Activated CD4-positive, alpha-beta T cell treated with anti-CD3 and anti-CD28 coated beads for 24 hours (primary cell): Measurements from ENCODE around the gene NDUFS7.
"Not testable (repeated sequence)": the region's sequence is repeated elsewhere in the genome, so short reads cannot be mapped to it uniquely, and the experiment has no call there.

Experiments
- DNase-seq, 2 donors: peaks; one replicate each; pipeline ENCODE4 v3.0.0-alpha.2; 2020; ENCODE audit warnings: low read depth in 2 of 2

Gene NDUFS7

DNA sequence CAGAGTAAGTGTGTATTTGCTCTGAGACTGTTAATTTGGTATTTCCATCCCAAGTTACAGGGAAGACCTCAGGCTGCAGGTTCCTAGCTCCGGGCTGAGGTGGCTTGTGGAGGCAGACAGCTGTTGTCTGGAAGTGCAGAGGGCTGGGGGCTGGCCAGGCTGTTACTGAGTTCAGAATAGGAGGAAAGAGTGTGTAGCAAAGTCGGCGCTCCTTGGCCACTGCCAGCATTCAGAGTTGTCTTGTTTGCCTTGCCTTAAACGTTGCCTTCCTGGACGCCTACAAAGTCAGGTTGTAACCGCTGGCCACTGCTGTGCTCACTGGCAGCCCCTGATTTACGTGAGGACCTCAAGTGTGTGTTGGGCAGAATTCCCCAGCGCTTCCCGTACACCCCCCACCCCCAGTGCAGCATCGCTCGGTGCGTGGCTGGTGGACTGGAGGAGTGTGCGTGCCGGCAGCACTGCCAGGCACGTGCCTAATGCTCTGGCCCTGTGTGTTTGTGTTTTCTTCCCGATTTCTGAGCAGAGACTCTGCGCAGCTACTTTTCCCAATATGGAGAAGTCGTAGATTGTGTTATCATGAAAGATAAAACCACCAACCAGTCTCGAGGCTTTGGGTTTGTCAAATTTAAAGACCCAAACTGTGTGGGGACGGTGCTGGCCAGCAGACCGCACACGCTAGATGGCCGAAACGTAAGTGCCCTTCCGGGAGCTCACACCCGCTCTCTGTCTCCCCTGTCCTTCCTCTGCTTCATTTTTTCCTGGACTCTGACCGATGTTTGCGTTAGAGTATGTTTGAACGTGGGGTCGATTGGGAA lies 34.2 kb downstream of the NDUFS7 start:
- no peak for DNase-seq

GRCh38 chr19:1418496-1418775 lies 34.7 kb downstream of the NDUFS7 start:
- no peak for DNase-seq

DNA sequence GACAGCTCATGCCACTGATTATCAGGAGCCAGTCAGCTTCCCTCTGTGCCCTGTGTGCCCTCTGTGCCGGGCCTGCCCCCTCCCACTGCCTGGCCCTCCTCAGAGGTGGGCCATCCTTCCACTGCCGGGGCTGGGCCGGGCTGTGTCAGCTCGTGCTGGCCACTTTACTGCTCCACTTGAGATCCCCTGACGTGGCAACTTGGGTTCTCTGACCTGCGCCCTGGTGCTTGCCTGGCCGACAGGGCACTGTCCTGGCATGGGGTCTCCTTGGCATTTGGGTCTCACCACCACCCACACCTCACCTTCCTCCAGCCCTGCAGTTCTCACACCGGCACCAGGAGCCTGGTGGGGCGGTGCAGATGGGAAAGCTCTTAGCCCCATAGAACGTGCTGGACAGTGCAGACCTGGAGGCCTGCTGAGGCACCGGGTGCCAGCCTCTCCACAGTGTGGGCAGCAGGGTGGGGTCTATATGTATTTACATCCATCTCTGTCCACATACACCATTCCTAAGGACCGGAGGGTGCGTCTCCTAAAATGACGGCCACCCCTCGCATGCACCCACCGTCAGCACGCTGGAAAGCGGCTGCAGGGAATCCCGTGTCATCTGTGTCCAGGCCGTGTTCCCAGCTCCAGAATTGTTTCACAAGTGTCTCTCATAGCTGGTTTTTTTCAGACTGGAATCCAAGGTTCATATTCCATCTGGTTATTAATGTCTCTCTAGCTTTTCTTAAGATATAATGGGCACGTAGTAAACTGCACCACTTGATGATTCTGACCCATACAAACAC lies 35.4 kb downstream of the NDUFS7 start:
- DNase-seq: no peak

- DNase-seq: not testable (repeated sequence)
These were observed 36.4 kb downstream of the NDUFS7 start for GRCh38 chr19:1420085-1420484.

- DNase-seq: no peak
These were observed 36.9 kb downstream of the NDUFS7 start for GRCh38 chr19:1420590-1420989.

- no peak for DNase-seq
These were observed 37.7 kb downstream of the NDUFS7 start for GRCh38 chr19:1421218-1421957.

GRCh38 chr19:1421958-1422305 lies 38.2 kb downstream of the NDUFS7 start:
- no peak for DNase-seq

GRCh38 chr19:1422360-1422759 lies 38.7 kb downstream of the NDUFS7 start:
- DNase-seq: no peak

DNA sequence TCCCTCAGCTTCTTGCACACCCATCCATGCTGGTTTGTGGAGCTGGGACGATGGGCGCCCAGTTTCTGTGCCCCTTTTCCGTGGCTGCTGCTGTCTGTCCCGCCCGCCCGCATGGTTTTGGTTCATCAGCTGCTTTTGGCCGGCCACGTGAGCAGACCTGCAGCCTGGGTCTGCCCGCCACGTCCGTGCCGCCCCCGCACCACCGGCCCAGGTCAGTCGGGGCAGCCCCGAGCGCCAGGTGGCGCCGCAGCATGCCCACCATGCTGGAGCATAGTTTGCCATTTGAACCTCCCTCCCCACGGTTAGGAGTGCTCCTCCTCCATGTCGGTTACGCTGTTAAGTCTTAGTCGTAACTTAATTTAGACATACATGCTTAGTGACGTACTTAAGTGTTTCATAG lies 39.2 kb downstream of the NDUFS7 start:
- no peak for DNase-seq

DNA sequence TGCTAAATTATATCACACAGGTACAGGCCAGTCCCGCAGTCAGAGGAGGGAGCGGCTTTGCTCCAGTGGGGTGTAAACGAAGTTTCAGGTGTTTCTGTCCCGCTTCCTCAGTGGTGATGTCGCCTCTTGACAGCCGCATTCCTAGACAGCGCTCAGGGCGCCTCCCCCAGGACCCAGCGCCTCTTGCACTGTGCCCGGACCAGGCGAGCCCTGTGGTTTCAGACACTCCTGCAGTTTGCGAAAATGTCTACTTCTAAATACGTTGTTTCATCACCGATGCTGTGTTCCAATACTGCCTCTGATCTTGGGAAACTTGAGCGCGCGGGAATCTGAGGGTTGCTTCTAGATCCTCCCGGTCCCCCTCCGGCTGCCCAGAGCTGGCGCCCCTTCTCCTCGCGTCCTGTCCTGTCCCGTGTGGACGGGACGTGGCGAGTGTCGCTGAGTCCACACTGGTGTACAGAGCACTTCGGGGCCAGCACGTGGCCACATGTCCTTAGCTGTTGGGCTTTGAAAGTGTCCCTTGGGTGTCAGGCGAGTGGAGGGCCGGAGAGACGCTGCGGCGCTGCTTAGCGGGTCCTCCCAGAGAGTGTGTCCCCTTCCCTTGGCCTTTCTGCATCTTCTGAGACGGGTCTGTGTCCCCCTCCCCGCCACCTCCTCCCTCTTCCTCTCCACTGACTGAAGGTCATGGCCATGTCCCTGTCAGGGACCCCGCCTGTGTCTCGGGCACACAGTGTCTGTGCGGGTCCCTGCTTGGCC lies 39.9 kb downstream of the NDUFS7 start:
- no peak for DNase-seq

DNA sequence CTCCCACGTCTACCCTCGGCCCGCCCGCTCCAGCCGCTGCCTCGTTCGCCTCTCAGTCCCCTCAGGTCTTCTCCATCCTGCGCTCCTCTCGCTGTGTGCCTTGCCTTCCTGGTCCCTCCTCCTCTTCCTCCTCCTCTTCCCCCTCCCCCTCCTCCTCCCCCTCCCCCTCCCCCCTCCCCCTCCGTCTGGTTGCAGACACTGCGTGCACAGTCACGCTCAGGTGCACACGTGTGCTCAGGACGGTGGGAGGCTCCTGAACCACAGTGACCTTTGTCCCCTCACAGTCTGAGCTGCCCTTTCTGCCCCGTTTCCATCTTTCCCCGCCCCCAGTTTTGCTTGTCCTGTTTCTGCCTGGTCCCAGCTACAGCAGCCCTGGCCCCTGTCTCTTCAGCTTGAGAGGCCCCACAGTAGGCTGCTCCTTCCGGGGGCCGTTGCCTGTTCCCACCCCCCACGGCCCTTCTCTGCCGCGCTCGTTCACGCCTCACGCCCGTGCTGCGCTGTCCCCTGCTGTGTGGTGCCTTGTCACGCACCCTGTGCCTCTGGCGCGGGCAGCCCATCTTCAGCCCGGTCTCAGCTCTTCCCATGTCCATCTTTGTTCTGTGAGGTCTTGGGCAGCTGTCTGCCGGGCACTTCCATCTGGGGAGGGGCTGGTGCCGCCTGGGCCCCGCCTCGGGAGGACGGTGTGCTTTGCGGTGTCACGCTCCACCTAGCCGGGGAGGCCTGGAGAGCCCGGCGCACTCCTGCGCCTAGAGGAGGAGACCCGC lies 40.7 kb downstream of the NDUFS7 start:
- no peak for DNase-seq

- no peak for DNase-seq
These were observed 41.6 kb downstream of the NDUFS7 start for GRCh38 chr19:1425102-1425837.

DNA sequence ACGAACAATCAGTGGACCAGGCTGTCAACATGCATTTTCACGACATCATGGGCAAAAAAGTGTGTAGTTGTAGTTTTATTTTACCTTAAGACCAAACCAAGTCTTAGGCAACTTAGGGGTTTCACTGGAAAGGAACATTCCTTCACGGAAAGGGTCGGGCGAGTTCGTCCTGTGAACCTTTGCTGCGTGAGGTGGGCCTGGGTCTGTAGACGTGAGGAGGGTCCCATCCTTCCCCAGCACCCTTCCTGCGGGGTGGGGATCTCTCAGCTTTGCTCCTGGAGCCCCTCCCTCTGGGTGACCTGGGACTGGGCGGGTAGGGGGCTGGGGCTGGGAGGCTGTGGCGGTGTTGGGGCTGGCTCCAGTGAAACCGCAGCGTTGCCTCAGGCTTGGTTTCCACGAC lies 42.2 kb downstream of the NDUFS7 start:
- no peak for DNase-seq

- no peak for DNase-seq
These were observed 43.0 kb downstream of the NDUFS7 start for GRCh38 chr19:1426736-1427135.

DNA sequence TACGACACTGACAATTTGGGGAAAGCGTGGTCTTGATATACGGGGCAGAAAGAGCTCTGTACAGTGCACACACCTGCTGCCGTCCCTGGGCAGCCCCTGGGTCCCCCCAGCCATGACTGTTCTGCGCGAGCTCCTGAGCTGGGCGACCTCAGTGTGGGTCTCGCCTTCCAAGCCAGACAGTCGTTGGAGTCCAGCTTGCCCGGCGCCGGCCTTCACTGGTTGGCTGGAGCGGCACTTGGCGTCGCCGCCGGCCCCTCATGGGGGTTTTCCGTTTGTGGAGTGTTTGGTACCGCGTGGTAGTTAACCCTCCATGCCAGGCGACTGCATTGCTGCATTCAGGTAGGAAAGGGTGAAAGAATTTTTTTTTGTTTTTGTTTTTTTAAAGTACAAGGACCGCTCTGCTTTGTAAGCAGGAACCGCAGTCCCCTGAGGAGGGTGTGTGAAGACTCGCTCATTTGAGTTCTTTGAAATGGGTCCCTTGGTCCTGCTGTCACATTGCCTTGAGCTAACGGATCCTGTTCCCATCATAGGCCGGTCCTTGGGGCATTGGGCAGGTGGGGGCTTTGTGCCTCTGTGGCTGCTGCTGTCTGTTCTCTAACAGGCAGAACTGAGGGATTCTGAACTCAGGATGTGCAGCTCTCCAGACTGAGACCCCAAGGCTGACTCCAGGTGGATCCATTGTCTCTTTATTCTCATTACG lies 43.7 kb downstream of the NDUFS7 start:
- no peak for DNase-seq

- DNase-seq: no peak
These were observed 45.2 kb downstream of the NDUFS7 start for GRCh38 chr19:1428738-1429391.

DNA sequence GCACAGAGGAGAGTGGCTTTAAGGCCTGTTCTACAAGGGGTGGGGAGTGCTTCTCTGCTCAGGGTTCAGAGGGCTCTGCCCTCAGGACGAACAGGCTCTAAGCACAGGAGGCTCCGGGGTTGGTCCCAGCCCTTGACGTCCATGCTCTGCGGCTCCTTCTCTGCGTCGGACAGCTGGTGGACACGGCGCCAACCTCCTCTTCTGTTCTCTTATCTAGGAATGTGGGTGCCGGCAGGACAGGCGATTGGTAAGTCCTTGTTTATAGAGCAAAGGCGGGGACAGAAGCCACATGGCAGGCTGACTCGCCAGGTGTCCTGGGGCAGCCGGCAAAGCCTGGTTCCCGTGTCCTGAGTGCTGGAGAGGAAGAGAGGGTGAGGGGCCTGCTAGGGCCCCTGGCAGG lies 46.0 kb downstream of the NDUFS7 start:
- DNase-seq: no peak

- DNase-seq: no peak
These were observed 46.5 kb downstream of the NDUFS7 start for GRCh38 chr19:1430246-1430645.

- DNase-seq: no peak
These were observed 48.2 kb downstream of the NDUFS7 start for GRCh38 chr19:1431759-1432506.
